DOHH2 (cell line): ENCODE measurements around the gene B4GALT3.

Source experiments
- CTCF ChIP-seq: fragments of 200-600 bp; sonication (generic); IDR thresholded peaks from one replicate; pipeline ENCODE4 v1.5.1; 2014; ENCODE audit warnings: antibody characterized with exemption, mild to moderate bottlenecking, low read depth, low read length; ENCODE audit not compliant: poor library complexity, severe bottlenecking
- EZH2phosphoT487 ChIP-seq: fragments of 200-600 bp; sonication (generic); IDR thresholded peaks from 2 replicates; pipeline ENCODE4 v1.6.1; 2017; ENCODE audit warnings: borderline replicate concordance, mild to moderate bottlenecking, antibody characterized with exemption, low read length, moderate library complexity, mixed read lengths

GRCh38 chr1:161198194-161198896, 21.0 kb upstream of the B4GALT3 start:
- TF ChIP-seq CTCF (no peak), EZH2phosphoT487 (no peak)
